ENCODE data around the gene EIF4ENIF1.

GRCh38 chr22:31537019-31537535 is 47.4 kb upstream of the EIF4ENIF1 start:
- TF ChIP-seq, protein P1, sequence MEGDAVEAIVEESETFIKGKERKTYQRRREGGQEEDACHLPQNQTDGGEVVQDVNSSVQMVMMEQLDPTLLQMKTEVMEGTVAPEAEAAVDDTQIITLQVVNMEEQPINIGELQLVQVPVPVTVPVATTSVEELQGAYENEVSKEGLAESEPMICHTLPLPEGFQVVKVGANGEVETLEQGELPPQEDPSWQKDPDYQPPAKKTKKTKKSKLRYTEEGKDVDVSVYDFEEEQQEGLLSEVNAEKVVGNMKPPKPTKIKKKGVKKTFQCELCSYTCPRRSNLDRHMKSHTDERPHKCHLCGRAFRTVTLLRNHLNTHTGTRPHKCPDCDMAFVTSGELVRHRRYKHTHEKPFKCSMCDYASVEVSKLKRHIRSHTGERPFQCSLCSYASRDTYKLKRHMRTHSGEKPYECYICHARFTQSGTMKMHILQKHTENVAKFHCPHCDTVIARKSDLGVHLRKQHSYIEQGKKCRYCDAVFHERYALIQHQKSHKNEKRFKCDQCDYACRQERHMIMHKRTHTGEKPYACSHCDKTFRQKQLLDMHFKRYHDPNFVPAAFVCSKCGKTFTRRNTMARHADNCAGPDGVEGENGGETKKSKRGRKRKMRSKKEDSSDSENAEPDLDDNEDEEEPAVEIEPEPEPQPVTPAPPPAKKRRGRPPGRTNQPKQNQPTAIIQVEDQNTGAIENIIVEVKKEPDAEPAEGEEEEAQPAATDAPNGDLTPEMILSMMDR (IDR thresholded peaks at IDR 0.05; ENCODE audit: insufficient read depth, low read length, poor library complexity, severe bottlenecking) = no peak
- TF ChIP-seq EZH2phosphoT487 (conservative IDR thresholded peaks at IDR 0.05; ENCODE audit: low read length) = no peak

All from SU-DHL-6 (cell line).